Measurements from ENCODE around the gene TMCO6. TPM values are rescaled to one million over a fixed set of nuclear protein-coding genes. Genes with fewer than 3 reads are reported as not detected.

Gene TMCO6
- total and polyA plus RNA-seq, 2 of the 4 experiments (the other 2 are of a cell fraction) = 6.6 to 10.6 TPM

DNA sequence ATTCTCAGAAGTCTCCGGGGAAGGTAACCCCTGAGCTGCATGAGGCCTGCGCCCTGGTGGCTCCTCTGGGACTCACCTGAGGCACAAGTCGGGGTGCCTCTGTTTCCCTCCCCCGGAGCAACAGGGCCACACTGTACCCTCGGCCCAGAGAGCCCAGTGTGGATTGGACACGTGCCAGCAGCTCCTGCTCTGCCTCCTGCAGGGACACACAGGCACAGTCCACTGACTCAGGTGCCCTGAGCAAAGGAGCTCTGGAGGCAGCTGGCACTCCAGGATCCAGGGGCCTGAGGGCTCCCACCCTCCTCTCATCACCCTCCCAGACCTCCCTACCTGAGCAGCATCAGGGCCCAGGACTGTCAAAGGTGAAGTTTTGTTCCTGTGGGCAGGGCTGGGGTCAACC lies 45.1 kb upstream of the TMCO6 start:
- Histone ChIP-seq H2BK20ac (ENCODE audit: low read depth, low read length) (no peak overlapping the region), H3K27me3 (ENCODE audit: control insufficient read depth, insufficient read depth, low read length) (peaks cover 2% of the 10 kb centered on the region; the same call in 1 of the 2 replicates), H2BK120ac (ENCODE audit: low read depth, low read length) (no peak overlapping the region), H2BK15ac (ENCODE audit: low read depth, low read length) (no peak overlapping the region), H3K9me3 (ENCODE audit: control insufficient read depth, insufficient read depth, low read length) (no peaks in the 10 kb centered on the region), H3K18ac (ENCODE audit: low read depth, low read length) (no peak overlapping the region), H2AK9ac (replicated peaks; ENCODE audit: low read depth, low read length, poor library complexity) (no peak overlapping the region), H3K79me1 (ENCODE audit: low read depth in 1 of 2, low read length in 2 of 2) (no peaks in the 10 kb centered on the region), H4K8ac (ENCODE audit: low read depth in 2 of 2, low read length in 2 of 2) (no peak overlapping the region), H3K4me2 (ENCODE audit: low read depth, low read length) (no peak overlapping the region), H2BK5ac (ENCODE audit: low read depth, low read length, poor library complexity, severe bottlenecking) (no peak overlapping the region), H3K9ac (ENCODE audit: low read depth, low read length) (no peak overlapping the region), H3K56ac (ENCODE audit: extremely low read depth, insufficient read depth, low read length) (no peak overlapping the region), H3K4me1 (ENCODE audit: control insufficient read depth, insufficient read depth, low read length) (peaks cover 10% of the 10 kb centered on the region), H3K23ac (ENCODE audit: low read depth, low read length) (no peak overlapping the region), H4K5ac (ENCODE audit: low read depth, low read length) (no peak overlapping the region), H3K14ac (replicated peaks; ENCODE audit: low read depth, low read length) (no peak overlapping the region), H2AK5ac (ENCODE audit: low read depth, low read length) (no peak overlapping the region), H4K20me1 (ENCODE audit: insufficient read depth, low read length) (no peaks in the 10 kb centered on the region), H3K4me3 (ENCODE audit: insufficient read depth, low read depth, low read length) (no peak overlapping the region), H4K91ac (ENCODE audit: insufficient read depth, low read depth, low read length) (no peak overlapping the region), H2AFZ (replicated peaks; ENCODE audit: low read length, poor library complexity) (no peak overlapping the region), H3K9me1 (ENCODE audit: insufficient read depth, low read length) (no peaks in the 10 kb centered on the region), H3K4ac (ENCODE audit: low read depth, low read length) (no peak overlapping the region), H3K27ac (ENCODE audit: insufficient read depth, low read length) (no peak overlapping the region), H3K36me3 (ENCODE audit: control insufficient read depth, insufficient read depth, low read length) (no peaks in the 10 kb centered on the region)
- intact Hi-C loops (cut with micrococcal nuclease) (no loop called here), in situ Hi-C loops (cut with MboI; ENCODE audit: low sequenced_read_pairs) (no loop called here), dilution Hi-C loops (cut with HindIII; ENCODE audit: low sequenced_read_pairs, unreplicated experiment) (no loop called here)
- no TSS peak for BruUV-seq (replicated peaks)
- DNase-seq = no peak
- TF ChIP-seq, protein P1, sequence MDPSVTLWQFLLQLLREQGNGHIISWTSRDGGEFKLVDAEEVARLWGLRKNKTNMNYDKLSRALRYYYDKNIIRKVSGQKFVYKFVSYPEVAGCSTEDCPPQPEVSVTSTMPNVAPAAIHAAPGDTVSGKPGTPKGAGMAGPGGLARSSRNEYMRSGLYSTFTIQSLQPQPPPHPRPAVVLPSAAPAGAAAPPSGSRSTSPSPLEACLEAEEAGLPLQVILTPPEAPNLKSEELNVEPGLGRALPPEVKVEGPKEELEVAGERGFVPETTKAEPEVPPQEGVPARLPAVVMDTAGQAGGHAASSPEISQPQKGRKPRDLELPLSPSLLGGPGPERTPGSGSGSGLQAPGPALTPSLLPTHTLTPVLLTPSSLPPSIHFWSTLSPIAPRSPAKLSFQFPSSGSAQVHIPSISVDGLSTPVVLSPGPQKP (IDR thresholded peaks at IDR 0.05; ENCODE audit: borderline replicate concordance, low read depth, low read length) = no peak
- TF ChIP-seq BHLHE40 (IDR thresholded peaks at IDR 0.05; ENCODE audit: low read depth, low read length) = no peak
- TF ChIP-seq, protein P2, sequence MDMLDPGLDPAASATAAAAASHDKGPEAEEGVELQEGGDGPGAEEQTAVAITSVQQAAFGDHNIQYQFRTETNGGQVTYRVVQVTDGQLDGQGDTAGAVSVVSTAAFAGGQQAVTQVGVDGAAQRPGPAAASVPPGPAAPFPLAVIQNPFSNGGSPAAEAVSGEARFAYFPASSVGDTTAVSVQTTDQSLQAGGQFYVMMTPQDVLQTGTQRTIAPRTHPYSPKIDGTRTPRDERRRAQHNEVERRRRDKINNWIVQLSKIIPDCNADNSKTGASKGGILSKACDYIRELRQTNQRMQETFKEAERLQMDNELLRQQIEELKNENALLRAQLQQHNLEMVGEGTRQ (IDR thresholded peaks at IDR 0.05; ENCODE audit: low read depth, low read length) = no peak
- TF ChIP-seq, protein P3, sequence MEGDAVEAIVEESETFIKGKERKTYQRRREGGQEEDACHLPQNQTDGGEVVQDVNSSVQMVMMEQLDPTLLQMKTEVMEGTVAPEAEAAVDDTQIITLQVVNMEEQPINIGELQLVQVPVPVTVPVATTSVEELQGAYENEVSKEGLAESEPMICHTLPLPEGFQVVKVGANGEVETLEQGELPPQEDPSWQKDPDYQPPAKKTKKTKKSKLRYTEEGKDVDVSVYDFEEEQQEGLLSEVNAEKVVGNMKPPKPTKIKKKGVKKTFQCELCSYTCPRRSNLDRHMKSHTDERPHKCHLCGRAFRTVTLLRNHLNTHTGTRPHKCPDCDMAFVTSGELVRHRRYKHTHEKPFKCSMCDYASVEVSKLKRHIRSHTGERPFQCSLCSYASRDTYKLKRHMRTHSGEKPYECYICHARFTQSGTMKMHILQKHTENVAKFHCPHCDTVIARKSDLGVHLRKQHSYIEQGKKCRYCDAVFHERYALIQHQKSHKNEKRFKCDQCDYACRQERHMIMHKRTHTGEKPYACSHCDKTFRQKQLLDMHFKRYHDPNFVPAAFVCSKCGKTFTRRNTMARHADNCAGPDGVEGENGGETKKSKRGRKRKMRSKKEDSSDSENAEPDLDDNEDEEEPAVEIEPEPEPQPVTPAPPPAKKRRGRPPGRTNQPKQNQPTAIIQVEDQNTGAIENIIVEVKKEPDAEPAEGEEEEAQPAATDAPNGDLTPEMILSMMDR (conservative IDR thresholded peaks at IDR 0.05; ENCODE audit: low read depth, low read length) = no peak
- no peak for TF ChIP-seq MAFK (IDR thresholded peaks at IDR 0.05; ENCODE audit: low read depth, low read length)
- TF ChIP-seq SMC3 (IDR thresholded peaks at IDR 0.05; ENCODE audit: low read depth, low read length) = no peak
- TF ChIP-seq RFX5 (IDR thresholded peaks at IDR 0.05; ENCODE audit: low read depth, low read length) = no peak
- no peak for TF ChIP-seq RCOR1 (IDR thresholded peaks at IDR 0.05; ENCODE audit: insufficient replicate concordance, low read length)
- TF ChIP-seq CEBPB (IDR thresholded peaks at IDR 0.05; ENCODE audit: low read depth, low read length) = no peak
- no peak for ATAC-seq (ENCODE audit: low read depth)
- POLR2A ChIA-PET (ENCODE audit: unreplicated experiment) = no interaction called here
- CTCF ChIA-PET = no interaction called here
- 68% methylated on average over 3 of the region's 6 CpGs; no CpG with 5 or more reads in 1 of the 2 experiments for WGBS, 2 experiments (ENCODE audit: extremely low coverage in 2 of 2, insufficient read length in 1 of 2)

All from IMR-90 (cell line).